Stimulated activated CD4-positive, alpha-beta T cell treated with anti-CD3 and anti-CD28 coated beads, Interleukin-1b, Interleukin-23, amount 100 ng/mL, for 24 hours (primary cell): ENCODE measurements around the gene ASAP2.
"Not testable (repeated sequence)": the region's sequence is repeated elsewhere in the genome, so short reads cannot be mapped to it uniquely, and the experiment has no call there.

ENCODE experiments used
- DNase-seq, 4 experiments: peaks; one replicate each; pipeline ENCODE4 v3.0.0-alpha.2; 2020; ENCODE audit warnings: low read depth in 4 of 4, low spot score in 1 of 4

ASAP2 gene

DNA sequence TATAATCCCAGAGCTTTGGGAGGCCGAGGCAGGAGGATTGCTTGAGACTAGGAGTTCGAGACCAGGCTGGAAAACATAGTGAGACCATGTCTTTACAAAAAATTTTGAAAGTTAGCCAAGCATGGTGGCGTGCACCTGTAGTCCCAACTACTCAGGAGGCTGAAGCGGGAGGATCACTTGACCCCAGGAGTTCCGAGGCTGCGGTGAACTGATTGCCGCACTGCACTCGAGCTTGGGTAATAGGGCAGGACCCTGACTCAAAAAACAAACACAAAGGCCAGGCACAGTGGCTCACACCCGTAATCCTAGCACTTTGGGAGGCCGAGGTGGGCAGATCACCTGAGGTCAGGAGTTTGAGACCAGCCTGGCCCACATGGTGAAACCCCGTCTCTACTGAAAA lies 191.6 kb downstream of the ASAP2 start:
- DNase-seq, result not testable (repeated sequence)

GRCh38 chr2:9398881-9399780 lies 192.5 kb downstream of the ASAP2 start:
- no peak for DNase-seq

- DNase-seq, result no peak
Measured at GRCh38 chr2:9400268-9401058, 193.9 kb downstream of the ASAP2 start.

DNA sequence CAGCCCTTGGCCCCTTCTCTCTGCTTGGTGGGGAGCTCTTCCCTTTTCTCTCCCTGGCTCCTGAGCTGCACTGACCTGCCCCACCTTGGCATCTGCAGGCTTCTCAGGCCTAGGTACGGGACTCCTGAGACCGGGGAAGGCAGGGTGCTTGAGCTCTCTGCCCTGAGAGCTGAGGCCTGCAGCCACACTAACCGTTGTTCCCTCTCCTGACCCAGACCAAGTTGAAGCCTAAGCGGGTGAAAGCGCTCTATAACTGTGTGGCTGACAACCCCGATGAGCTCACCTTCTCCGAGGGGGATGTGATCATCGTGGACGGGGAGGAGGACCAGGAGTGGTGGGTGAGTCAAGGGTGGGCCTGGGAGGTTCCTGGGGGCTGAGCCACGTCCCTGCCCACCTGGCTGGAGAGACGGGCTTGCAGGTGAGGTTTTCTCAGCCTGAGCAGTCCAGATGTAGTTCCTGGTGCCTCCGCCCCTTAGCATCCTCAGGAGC lies 194.5 kb downstream of the ASAP2 start:
- no peak for DNase-seq

DNA sequence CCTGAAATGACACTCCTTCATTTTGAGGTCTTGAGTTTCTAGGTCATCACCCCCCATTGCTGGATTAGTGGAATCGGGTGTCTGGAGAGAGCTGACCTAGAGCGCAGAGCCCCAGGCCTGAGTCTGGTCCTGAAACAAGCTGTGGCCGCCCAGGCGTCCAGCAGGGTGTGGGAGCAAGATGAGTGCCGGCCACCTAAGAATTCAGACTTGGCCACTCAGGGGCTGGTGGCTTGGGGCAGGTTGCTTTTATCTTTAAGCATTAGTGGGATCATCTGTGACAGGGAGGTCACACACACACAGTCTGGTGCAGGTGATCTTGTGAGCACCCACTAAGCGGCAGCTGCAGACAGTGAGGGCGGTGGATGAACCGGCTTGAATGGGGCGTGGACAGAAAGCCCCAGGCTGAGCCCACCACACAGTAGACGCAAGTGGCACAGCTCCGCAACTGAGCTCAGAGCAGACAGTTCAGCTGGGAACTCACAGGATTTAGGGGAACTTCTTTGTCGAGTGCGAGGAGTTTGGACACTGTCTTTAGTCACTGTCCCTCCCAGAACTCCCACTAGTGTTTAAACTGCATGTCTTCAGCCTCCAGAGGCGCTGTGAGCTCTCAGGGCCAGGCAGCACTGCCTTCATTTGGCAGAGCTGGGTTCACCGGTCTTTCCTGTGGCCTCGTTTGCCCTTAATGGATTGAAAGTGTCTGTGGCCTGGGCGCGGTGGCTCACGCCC lies 195.2 kb downstream of the ASAP2 start:
- no peak for DNase-seq

GRCh38 chr2:9403924-9404323 lies 197.3 kb downstream of the ASAP2 start:
- DNase-seq, result no peak

GRCh38 chr2:9404451-9404850 lies 197.8 kb downstream of the ASAP2 start:
- DNase-seq, result no peak

GRCh38 chr2:9405636-9406035 lies 199.0 kb downstream of the ASAP2 start:
- no peak for DNase-seq

DNA sequence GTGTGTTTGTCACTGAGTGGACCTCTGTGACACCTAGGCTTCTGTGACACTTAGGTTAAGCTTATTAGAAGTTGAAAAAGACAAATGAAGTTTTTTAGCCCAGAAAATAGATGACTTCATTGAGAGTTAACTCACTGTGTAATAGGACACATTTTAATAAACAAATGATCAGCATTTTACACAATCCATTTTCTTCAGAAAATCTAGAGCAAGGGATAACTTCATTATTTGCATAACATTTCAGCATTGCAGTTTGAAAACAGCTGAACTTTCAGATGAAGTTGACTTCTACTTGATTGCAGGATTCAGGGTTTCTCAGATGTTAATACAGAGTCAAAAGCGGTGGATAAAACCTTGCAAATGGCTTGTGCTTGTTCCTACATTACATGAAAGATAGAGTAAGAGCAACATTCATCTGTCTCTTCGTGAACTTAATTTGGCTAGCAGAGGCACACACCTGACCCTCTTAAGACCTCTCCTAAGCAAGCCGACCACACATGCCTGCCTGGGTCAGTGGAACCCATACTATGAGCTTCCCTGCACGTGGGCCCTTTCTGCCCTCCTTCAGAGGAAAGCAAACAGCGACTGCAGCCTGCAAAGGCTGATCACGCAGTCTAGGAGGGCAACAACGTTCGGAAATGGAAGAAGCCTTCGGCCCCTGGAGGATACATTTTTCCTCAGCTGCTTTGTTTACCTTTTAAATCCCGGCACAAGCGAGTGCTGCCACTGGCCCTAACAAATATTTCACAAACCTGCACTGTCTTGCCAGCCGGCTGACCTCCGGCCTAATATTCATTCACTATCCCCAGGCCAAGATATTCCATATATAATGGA lies 200.1 kb downstream of the ASAP2 start:
- no peak for DNase-seq

GRCh38 chr2:9407363-9407811 lies 200.8 kb downstream of the ASAP2 start:
- no peak for DNase-seq

GRCh38 chr2:9408641-9409151 lies 202.1 kb downstream of the ASAP2 start:
- no peak for DNase-seq

DNA sequence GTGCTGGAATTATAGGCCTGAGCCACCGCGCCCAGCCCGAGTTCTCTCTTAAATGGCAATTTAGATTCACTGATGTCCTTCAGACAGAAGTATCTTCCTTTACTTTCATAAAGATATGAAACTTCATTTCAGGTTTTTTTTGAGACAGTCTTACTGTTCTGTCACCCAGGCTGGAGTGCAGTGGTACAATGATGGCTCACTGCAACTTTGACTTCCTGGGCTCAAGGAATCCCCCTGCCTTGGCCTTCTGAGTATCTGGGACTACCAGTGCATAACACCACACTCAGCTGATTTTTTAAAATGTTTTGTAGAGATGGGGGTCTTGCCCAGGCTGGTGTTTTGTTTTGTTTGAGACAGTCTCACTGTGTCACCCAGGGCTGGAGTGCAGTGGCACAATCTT lies 203.5 kb downstream of the ASAP2 start:
- DNase-seq, result no peak

- no peak for DNase-seq
Measured at GRCh38 chr2:9412781-9413180, 206.2 kb downstream of the ASAP2 start.

DNA sequence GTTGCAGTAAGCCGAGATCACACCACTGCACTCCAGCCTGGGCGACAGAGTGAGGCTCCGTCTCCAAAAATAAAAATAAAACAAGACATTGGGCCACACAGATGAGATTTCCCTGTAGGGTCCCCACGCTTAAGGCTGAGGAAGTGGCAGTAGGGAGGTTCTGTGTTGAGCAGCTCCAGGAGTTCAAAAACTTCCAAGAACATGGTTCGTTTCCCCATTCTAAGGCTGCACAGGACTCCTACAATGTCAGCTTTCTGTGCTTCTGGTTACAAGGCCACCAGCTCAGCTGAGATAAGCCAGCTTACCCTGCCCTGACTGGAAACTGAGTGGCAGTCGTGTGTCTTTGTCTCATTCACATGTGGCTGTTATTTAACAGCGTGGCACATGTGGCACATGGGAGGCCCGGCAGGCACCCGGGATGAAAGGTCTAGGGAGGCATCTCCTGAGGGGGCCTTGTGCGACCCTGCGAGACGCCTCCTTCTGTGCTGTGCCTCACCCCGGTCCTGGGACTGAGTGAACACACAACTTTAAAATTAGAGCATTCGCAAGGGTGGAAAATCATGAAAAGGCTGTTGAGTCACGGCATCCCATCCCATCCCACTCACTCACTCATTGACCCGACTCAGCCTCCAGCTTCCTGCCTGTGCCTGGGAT lies 209.0 kb downstream of the ASAP2 start:
- DNase-seq, result no peak

DNA sequence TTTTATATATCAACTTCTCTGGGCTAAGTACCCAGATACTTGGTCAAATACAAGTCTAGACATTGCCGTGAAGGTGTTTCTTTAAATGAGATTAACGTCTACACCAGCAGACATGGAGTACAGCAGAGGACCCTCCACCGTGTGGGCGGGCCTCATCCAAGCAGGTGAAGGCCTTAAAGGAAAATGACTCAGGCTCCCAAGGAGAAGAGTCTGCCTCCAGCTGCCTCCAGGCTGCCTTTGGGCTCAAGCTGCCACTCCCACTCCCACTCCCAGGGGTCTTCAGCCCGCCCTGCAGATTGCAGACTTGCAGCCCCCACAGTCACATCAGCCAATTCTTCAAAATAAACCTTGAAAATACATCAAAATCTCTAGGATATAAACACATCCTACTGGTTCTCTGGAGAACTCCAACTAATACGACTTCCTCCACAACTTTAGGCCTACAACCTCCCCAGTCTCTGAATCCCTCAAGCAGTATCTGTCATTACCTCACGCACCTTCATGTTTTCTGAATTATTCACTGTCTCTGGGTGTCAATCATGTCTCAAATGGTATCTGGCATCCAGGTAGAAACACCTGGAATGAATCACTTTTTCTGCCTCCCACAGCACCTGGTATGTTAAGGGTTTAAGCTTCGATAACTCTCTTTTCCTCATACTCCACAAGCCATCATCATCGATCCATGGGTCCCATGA lies 209.8 kb downstream of the ASAP2 start:
- no peak for DNase-seq

- no peak for DNase-seq
Measured at GRCh38 chr2:9416962-9417316, 210.3 kb downstream of the ASAP2 start.

DNA sequence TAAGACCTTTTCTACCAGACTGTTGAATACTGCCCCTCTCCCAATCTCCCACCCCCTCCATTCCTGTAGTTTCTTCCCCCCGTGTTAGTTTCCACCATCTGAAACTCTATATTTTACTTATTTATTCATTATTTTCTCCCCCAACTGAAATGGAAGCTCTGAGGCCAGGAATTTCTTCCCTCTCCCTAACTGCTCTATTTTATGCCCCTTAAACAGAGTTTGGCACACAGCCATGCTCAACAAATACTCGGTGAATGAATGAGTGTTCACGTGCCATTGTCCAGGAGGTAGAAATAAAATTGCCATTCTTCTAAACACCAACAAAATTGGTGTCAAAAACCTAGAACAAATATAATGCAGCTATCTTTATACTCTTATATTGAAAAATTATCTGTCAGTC lies 211.1 kb downstream of the ASAP2 start:
- no peak for DNase-seq

- DNase-seq, result no peak
Measured at GRCh38 chr2:9418746-9419145, 212.1 kb downstream of the ASAP2 start.

GRCh38 chr2:9419541-9419940 lies 212.9 kb downstream of the ASAP2 start:
- DNase-seq, result no peak
